KOPT-K1 (cell line): ENCODE results near the gene FAT3.

Experiments used
- H3K27ac ChIP-seq: fragments of 200-600 bp; sonication (generic); 2 replicates; pipeline ENCODE4 v1.5.1; 2016; ENCODE audit warnings: antibody characterized with exemption, mild to moderate bottlenecking, low read depth, low read length; ENCODE audit not compliant: poor library complexity, severe bottlenecking
- H3K36me3 ChIP-seq: fragments of 200-600 bp; sonication (generic); 2 replicates; pipeline ENCODE4 v1.5.1; 2017; ENCODE audit warnings: antibody characterized with exemption, mild to moderate bottlenecking, low read length, moderate library complexity; ENCODE audit not compliant: insufficient read depth
- H3K9me3 ChIP-seq: fragments of 200-600 bp; sonication (generic); 2 replicates; pipeline ENCODE4 v1.5.1; 2017; ENCODE audit warnings: antibody characterized with exemption, low read length, mild to moderate bottlenecking; ENCODE audit not compliant: insufficient read depth, poor library complexity, severe bottlenecking

The FAT3 gene

GRCh38 chr11:92224407-92225124 lies at the start of gene FAT3:
Gene FAT3 (plus strand): TSS chr11:92224818. CDS start chr11:92352113, 127,295 bp downstream.
- Histone ChIP-seq H3K9me3 (peaks cover 23% of the 10 kb centered on the region), H3K36me3 (no peaks in the 10 kb centered on the region), H3K27ac (no peak within 1 kb of the TSS)

- no peaks in the 10 kb centered on the region for H3K36me3 ChIP-seq
- H3K9me3 ChIP-seq, result no peaks in the 10 kb centered on the region
- H3K27ac ChIP-seq, result no peak overlapping the region
Measured at GRCh38 chr11:92179017-92179670, 45.5 kb upstream of the FAT3 start.

GRCh38 chr11:92180226-92180625 lies 44.4 kb upstream of the FAT3 start:
- no peak overlapping the region for H3K27ac ChIP-seq
- H3K9me3 ChIP-seq, result no peaks in the 10 kb centered on the region
- H3K36me3 ChIP-seq, result no peaks in the 10 kb centered on the region

GRCh38 chr11:92180664-92181251 lies 43.9 kb upstream of the FAT3 start:
- H3K27ac ChIP-seq, result no peak overlapping the region
- no peaks in the 10 kb centered on the region for H3K9me3 ChIP-seq
- no peaks in the 10 kb centered on the region for H3K36me3 ChIP-seq

- Histone ChIP-seq H3K9me3 (no peaks in the 10 kb centered on the region), H3K36me3 (no peaks in the 10 kb centered on the region), H3K27ac (no peak overlapping the region)
Measured at GRCh38 chr11:92190535-92191206, 33.9 kb upstream of the FAT3 start.

- H3K27ac ChIP-seq, result no peak overlapping the region
- no peaks in the 10 kb centered on the region for H3K36me3 ChIP-seq
- H3K9me3 ChIP-seq, result no peaks in the 10 kb centered on the region
Measured at GRCh38 chr11:92192141-92192540, 32.5 kb upstream of the FAT3 start.

- Histone ChIP-seq H3K27ac (no peak overlapping the region), H3K9me3 (no peaks in the 10 kb centered on the region), H3K36me3 (no peaks in the 10 kb centered on the region)
Measured at GRCh38 chr11:92198268-92198667, 26.4 kb upstream of the FAT3 start.

GRCh38 chr11:92199991-92200390 lies 24.6 kb upstream of the FAT3 start:
- no peaks in the 10 kb centered on the region for H3K36me3 ChIP-seq
- H3K9me3 ChIP-seq, result no peaks in the 10 kb centered on the region
- H3K27ac ChIP-seq, result no peak overlapping the region

GRCh38 chr11:92204731-92205130 lies 19.9 kb upstream of the FAT3 start:
- no peak overlapping the region for H3K27ac ChIP-seq

GRCh38 chr11:92206441-92206840 lies 18.2 kb upstream of the FAT3 start:
- Histone ChIP-seq H3K27ac (no peak overlapping the region), H3K36me3 (no peaks in the 10 kb centered on the region)

More at GRCh38 chr11:92204731-92205130, 19.9 kb upstream of the FAT3 start:
- H3K9me3 ChIP-seq, result no peaks in the 10 kb centered on the region
- H3K36me3 ChIP-seq, result no peaks in the 10 kb centered on the region

GRCh38 chr11:92211576-92212167 lies 12.9 kb upstream of the FAT3 start:
- no peaks in the 10 kb centered on the region for H3K36me3 ChIP-seq
- H3K9me3 ChIP-seq, result no peaks in the 10 kb centered on the region
- no peak overlapping the region for H3K27ac ChIP-seq

More at GRCh38 chr11:92206441-92206840, 18.2 kb upstream of the FAT3 start:
- H3K9me3 ChIP-seq, result no peaks in the 10 kb centered on the region

- Histone ChIP-seq H3K9me3 (no peaks in the 10 kb centered on the region), H3K27ac (no peak overlapping the region), H3K36me3 (no peaks in the 10 kb centered on the region)
Measured at GRCh38 chr11:92212530-92212929, 12.1 kb upstream of the FAT3 start.

GRCh38 chr11:92216789-92217188 lies 7.8 kb upstream of the FAT3 start:
- Histone ChIP-seq H3K27ac (no peak overlapping the region), H3K36me3 (no peaks in the 10 kb centered on the region), H3K9me3 (no peaks in the 10 kb centered on the region)

- H3K9me3 ChIP-seq, result peaks cover 9% of the 10 kb centered on the region
- no peak overlapping the region for H3K27ac ChIP-seq
Measured at GRCh38 chr11:92219476-92219875, 5.1 kb upstream of the FAT3 start.

GRCh38 chr11:92222701-92223100 lies 1.9 kb upstream of the FAT3 start:
- peaks cover 23% of the 10 kb centered on the region for H3K9me3 ChIP-seq
- no peaks in the 10 kb centered on the region for H3K36me3 ChIP-seq
- no peak overlapping the region for H3K27ac ChIP-seq

More at GRCh38 chr11:92219476-92219875, 5.1 kb upstream of the FAT3 start:
- H3K36me3 ChIP-seq, result no peaks in the 10 kb centered on the region
